ENCODE results near the gene RAVER2.

DNA sequence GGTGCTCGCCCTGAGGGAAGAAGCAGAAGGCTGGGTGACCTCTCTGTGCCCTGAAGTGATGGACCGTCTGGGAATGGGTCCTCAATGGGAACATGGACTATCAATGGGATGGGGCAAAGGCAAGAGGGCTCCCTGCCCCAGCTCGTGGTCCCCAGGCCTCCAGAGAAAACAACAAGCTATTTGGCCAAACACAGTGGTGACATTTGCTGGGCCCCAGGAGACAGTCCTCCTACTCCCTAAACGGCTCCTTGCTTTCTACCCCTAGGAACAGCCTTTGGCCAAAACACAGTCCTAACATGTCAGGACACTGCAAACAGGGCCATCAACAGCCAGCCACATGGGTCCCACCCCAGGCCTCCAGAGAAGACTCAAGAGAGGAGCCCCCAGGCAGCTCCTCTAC is 102.8 kb downstream of the RAVER2 start:
- TF ChIP-seq CTCF (IDR thresholded peaks at IDR 0.05) = no peak
- no peak for TF ChIP-seq REST (IDR thresholded peaks at IDR 0.05; ENCODE audit: insufficient read depth in 1 of 2, low read depth in 2 of 2, low read length in 1 of 2)
